Measurements from ENCODE around the gene PRMT7.

PRMT7 gene

GRCh38 chr16:68400083-68400923 is 89.5 kb downstream of the PRMT7 start:
- DNase-seq, result no peak

GRCh38 chr16:68400924-68401460 is 90.2 kb downstream of the PRMT7 start:
- DNase-seq, result no peak

GRCh38 chr16:68401871-68402747 is 91.3 kb downstream of the PRMT7 start:
- no peak for DNase-seq

- DNase-seq, result no peak
Measured at GRCh38 chr16:68402748-68403040, 91.9 kb downstream of the PRMT7 start.

- DNase-seq, result no peak
Measured at GRCh38 chr16:68403177-68403576, 92.4 kb downstream of the PRMT7 start.

- DNase-seq, result no peak
Measured at GRCh38 chr16:68403704-68404103, 92.9 kb downstream of the PRMT7 start.

GRCh38 chr16:68404736-68405345 is 94.0 kb downstream of the PRMT7 start:
- no peak for DNase-seq

GRCh38 chr16:68406458-68407152 is 95.8 kb downstream of the PRMT7 start:
- DNase-seq, result peak; percentile 74

Measured in kidney glomerular epithelial cell (primary cell).